Measurements from ENCODE around the gene FYN.

Gene FYN

DNA sequence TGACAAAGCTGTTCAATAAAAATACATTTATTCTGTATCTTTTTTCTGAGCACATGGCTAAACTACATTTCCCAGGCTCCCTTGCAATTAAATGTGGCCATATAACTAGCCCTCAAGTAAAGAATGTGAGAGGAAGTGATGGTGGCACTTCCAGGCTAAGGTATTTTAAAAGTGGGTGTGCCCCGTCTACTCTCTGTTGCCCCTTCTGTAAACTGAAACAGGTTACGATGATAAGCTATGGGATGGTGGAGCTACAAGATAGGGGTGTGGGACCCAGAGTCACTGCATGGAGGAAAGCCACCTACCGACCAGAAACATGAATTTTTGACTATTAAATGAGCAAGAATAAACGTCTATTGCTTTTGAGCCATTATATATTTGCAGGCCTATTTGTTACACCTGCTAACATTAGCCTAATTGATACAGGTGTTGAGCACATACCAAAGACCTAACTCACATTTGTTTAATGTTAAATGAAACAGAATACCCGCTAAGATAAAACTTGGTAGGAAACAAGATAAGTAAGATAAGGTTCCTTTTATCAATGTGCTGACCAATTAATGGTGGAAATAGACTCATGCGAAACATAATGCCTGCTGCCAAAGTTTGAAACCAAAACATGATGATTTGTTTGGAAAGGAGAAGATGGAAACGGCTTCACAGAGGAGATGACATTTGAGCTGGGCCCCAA, 3.1 kb downstream of the FYN start:
- H3K36me3 ChIP-seq (ENCODE audit: insufficient read depth, insufficient read length, low read length): no peaks in the 10 kb centered on the region
- DNase-seq (ENCODE audit: low read depth, low spot score): no peak
- H3K4me1 ChIP-seq (ENCODE audit: insufficient read depth, insufficient read length): no peaks in the 10 kb centered on the region
- no peak for TF ChIP-seq SUZ12 (IDR thresholded peaks at IDR 0.05; ENCODE audit: extremely low read depth, insufficient read depth, insufficient read length)
- TF ChIP-seq YY1 (IDR thresholded peaks at IDR 0.05; ENCODE audit: insufficient read depth, insufficient read length): no peak
- TF ChIP-seq ZNF274 (IDR thresholded peaks at IDR 0.05; ENCODE audit: low read depth, low read length): no peak
- H3K9me3 ChIP-seq (ENCODE audit: insufficient read depth, low read length): no peaks in the 10 kb centered on the region
- no peak overlapping the region for H3K9ac ChIP-seq (ENCODE audit: insufficient read length, low read depth)
- no peak overlapping the region for H3K4me3 ChIP-seq (ENCODE audit: insufficient read length, low read depth)
- H3K27me3 ChIP-seq (ENCODE audit: insufficient read depth, insufficient read length): peaks cover 17% of the 10 kb centered on the region

DNA sequence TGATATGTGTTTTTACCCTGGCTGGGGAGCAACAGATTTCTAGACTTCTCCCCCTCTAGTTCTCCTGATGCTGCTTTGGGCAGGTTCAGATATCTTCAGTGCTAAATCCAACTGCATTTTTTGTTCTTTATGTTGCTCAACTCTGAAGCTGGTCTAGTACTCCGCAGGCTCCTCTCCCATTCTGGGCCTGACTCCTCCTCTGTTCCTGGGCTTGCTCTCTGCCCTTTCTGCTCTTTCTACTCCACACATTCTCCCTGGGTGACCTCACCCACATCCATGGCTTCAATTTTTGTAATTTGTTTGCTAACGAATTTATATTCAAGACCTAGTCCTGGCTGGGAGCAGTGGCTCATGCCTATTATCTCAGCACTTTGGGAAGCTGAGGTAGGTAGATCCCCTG, 6.4 kb downstream of the FYN start:
- Histone ChIP-seq H3K4me3 (ENCODE audit: insufficient read length, low read depth) (no peak overlapping the region), H3K9me3 (ENCODE audit: insufficient read depth, low read length) (no peaks in the 10 kb centered on the region), H3K36me3 (ENCODE audit: insufficient read depth, insufficient read length, low read length) (no peaks in the 10 kb centered on the region), H3K27me3 (ENCODE audit: insufficient read depth, insufficient read length) (no peaks in the 10 kb centered on the region), H3K4me1 (ENCODE audit: insufficient read depth, insufficient read length) (no peaks in the 10 kb centered on the region), H3K9ac (ENCODE audit: insufficient read length, low read depth) (no peak overlapping the region)
- DNase-seq (ENCODE audit: low read depth, low spot score): no peak
- TF ChIP-seq YY1 (IDR thresholded peaks at IDR 0.05; ENCODE audit: insufficient read depth, insufficient read length) (no peak), ZNF274 (IDR thresholded peaks at IDR 0.05; ENCODE audit: low read depth, low read length) (no peak), SUZ12 (IDR thresholded peaks at IDR 0.05; ENCODE audit: extremely low read depth, insufficient read depth, insufficient read length) (no peak)

DNA sequence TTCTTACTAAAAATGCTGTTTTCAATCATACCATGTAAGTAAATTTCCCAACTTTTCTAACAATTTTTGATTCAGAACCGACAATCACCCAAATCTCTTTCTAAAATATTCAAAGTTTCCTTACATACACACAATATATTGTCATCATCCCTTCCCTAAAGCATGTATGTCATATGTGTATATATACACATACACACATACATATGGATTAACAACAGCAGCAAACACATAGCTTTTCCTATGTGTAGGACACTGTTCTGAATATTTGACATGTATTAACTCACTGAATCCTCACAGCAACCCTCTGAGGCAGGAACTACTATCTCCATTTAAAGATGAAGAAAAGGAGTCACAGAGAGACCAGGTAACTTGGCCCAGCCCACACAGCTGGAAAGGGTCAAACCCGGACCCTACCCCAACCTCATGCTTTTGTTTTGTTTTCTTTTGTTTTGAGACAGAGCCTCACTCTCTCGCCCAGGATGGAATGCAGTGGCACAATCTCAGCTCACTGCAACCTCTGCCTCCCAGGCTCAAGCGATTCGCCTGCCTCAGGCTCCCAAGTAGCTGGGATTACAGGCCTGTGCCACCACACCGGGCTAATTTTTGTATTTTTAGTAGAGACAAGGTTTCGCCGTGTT, 7.2 kb downstream of the FYN start:
- H3K27me3 ChIP-seq (ENCODE audit: insufficient read depth, insufficient read length): no peaks in the 10 kb centered on the region
- no peaks in the 10 kb centered on the region for H3K36me3 ChIP-seq (ENCODE audit: insufficient read depth, insufficient read length, low read length)
- H3K4me1 ChIP-seq (ENCODE audit: insufficient read depth, insufficient read length): no peaks in the 10 kb centered on the region
- H3K4me3 ChIP-seq (ENCODE audit: insufficient read length, low read depth): no peak overlapping the region
- H3K9ac ChIP-seq (ENCODE audit: insufficient read length, low read depth): no peak overlapping the region
- no peak for TF ChIP-seq YY1 (IDR thresholded peaks at IDR 0.05; ENCODE audit: insufficient read depth, insufficient read length)
- TF ChIP-seq SUZ12 (IDR thresholded peaks at IDR 0.05; ENCODE audit: extremely low read depth, insufficient read depth, insufficient read length): no peak
- TF ChIP-seq ZNF274 (IDR thresholded peaks at IDR 0.05; ENCODE audit: low read depth, low read length): no peak
- H3K9me3 ChIP-seq (ENCODE audit: insufficient read depth, low read length): no peaks in the 10 kb centered on the region
- no peak for DNase-seq (ENCODE audit: low read depth, low spot score)

DNA sequence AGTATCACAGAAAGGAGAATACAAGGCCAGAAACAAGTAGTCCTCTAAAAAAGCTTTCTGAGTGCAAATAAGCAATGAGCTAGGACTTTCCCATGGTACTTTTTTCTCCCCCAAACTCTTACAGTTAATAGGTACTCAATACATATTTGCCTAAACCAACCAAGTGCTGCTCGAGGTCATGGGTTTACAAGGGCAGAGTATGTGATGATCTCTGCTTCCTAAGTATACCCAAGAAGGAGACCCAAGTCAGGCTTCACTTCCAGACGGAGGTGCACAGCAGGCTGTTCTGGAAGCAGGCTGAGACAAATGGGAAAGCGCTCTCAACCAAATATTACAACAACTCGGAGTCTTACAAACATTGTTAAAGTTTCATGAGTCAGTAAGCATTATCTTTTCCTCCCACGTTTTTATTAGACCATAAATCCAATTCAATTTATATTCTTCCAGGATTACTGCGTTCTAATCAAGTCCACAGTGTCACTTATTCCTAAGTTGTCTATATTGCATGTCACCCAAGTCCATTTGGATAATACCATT, 8.1 kb downstream of the FYN start:
- TF ChIP-seq ZNF274 (IDR thresholded peaks at IDR 0.05; ENCODE audit: low read depth, low read length) (no peak), YY1 (IDR thresholded peaks at IDR 0.05; ENCODE audit: insufficient read depth, insufficient read length) (no peak), SUZ12 (IDR thresholded peaks at IDR 0.05; ENCODE audit: extremely low read depth, insufficient read depth, insufficient read length) (no peak)
- no peak overlapping the region for H3K4me3 ChIP-seq (ENCODE audit: insufficient read length, low read depth)
- no peaks in the 10 kb centered on the region for H3K27me3 ChIP-seq (ENCODE audit: insufficient read depth, insufficient read length)
- H3K9ac ChIP-seq (ENCODE audit: insufficient read length, low read depth): no peak overlapping the region
- no peaks in the 10 kb centered on the region for H3K9me3 ChIP-seq (ENCODE audit: insufficient read depth, low read length)
- H3K36me3 ChIP-seq (ENCODE audit: insufficient read depth, insufficient read length, low read length): no peaks in the 10 kb centered on the region
- H3K4me1 ChIP-seq (ENCODE audit: insufficient read depth, insufficient read length): no peaks in the 10 kb centered on the region
- DNase-seq (ENCODE audit: low read depth, low spot score): no peak

DNA sequence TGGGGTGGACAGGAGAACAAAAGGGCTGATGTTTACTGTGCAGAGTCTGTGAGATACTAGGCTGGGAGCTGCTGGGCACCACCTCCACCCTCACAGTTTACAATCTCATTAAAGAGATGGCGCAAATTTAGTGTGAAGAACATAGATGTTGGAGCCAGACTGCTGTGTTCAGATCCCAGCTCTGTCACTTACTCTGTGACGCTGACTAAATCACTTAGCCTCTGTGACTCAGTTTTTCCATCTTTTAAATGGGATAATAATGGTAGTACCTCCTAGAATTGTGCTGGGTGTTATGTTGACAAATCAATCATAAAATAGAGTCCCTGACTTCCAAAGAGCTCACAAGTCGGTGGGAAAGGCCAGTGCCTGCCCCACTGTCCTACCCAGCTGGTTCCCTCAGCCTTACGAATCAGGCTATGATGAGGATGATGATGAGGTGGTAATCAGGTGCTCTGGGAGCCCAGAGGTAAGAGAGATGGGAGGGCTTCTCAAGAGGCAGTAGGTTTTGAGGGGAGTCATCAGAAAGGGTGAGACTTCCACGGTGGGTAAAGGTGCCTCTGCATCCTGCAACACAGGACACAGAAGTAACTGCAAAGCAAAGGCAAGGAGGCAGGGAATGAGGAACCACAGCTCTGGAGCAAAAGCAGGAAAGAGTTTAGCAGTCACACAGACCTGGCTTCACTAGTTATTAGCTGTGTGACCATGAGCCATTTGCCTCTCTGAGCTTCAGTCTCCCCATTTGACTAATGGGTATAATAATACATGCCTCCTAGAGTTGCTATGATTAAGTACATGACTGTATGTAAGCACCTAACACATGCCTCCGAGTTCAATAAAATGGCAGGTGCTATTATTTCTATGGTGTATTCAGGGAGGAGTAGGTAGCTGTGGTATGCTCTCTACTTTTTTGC, 8.9 kb downstream of the FYN start:
- no peak for TF ChIP-seq YY1 (IDR thresholded peaks at IDR 0.05; ENCODE audit: insufficient read depth, insufficient read length)
- TF ChIP-seq SUZ12 (IDR thresholded peaks at IDR 0.05; ENCODE audit: extremely low read depth, insufficient read depth, insufficient read length): no peak
- no peak for TF ChIP-seq ZNF274 (IDR thresholded peaks at IDR 0.05; ENCODE audit: low read depth, low read length)
- Histone ChIP-seq H3K4me1 (ENCODE audit: insufficient read depth, insufficient read length) (no peaks in the 10 kb centered on the region), H3K36me3 (ENCODE audit: insufficient read depth, insufficient read length, low read length) (no peaks in the 10 kb centered on the region), H3K4me3 (ENCODE audit: insufficient read length, low read depth) (no peak overlapping the region), H3K27me3 (ENCODE audit: insufficient read depth, insufficient read length) (no peaks in the 10 kb centered on the region), H3K9ac (ENCODE audit: insufficient read length, low read depth) (no peak overlapping the region), H3K9me3 (ENCODE audit: insufficient read depth, low read length) (no peaks in the 10 kb centered on the region)
- no peak for DNase-seq (ENCODE audit: low read depth, low spot score)

DNA sequence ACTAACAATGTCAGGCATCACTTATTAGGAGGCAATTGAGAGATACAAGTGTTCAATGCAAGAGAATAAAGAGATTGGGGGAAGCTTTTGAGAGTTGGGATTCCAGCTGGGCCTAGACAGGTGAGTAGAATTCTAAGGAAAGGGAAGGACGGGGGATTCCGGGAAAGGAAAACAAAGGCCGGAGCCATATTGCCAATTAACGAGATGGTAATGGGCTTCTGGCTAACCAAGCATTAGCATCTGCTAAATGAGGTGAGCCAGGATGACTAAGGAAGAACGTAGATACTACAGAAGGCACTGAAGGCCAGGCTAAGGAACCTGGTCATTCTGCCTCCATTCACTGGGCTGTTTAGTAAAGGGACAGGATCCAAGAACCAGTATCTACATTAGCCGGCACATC, 10.5 kb downstream of the FYN start:
- H3K27me3 ChIP-seq (ENCODE audit: insufficient read depth, insufficient read length): no peaks in the 10 kb centered on the region
- H3K9me3 ChIP-seq (ENCODE audit: insufficient read depth, low read length): no peaks in the 10 kb centered on the region
- no peak overlapping the region for H3K4me3 ChIP-seq (ENCODE audit: insufficient read length, low read depth)
- no peak for DNase-seq (ENCODE audit: low read depth, low spot score)
- no peaks in the 10 kb centered on the region for H3K36me3 ChIP-seq (ENCODE audit: insufficient read depth, insufficient read length, low read length)
- H3K9ac ChIP-seq (ENCODE audit: insufficient read length, low read depth): no peak overlapping the region
- TF ChIP-seq SUZ12 (IDR thresholded peaks at IDR 0.05; ENCODE audit: extremely low read depth, insufficient read depth, insufficient read length) (no peak), ZNF274 (IDR thresholded peaks at IDR 0.05; ENCODE audit: low read depth, low read length) (no peak)
- peaks cover 2% of the 10 kb centered on the region for H3K4me1 ChIP-seq (ENCODE audit: insufficient read depth, insufficient read length)

DNA sequence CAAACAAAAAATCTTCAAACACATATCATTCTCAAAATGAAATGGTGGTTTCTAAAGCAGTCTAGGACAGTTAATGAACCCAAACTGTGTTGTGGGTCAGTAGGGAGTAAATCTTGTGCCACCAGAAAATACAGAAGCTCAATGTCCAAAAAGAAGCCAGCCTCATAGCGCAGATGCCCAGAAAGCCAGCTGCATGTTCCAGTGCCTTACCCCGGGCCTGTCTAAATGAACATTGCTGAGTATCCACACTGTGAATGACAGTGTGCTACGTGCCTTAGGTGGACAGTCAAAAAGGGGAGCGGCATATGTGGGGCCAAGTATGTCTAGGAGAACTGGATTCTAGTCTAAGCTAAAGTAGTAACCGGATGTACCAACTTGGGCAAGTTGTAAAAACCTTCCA, 10.9 kb downstream of the FYN start:
- Histone ChIP-seq H3K4me3 (ENCODE audit: insufficient read length, low read depth) (no peak overlapping the region), H3K36me3 (ENCODE audit: insufficient read depth, insufficient read length, low read length) (no peaks in the 10 kb centered on the region), H3K4me1 (ENCODE audit: insufficient read depth, insufficient read length) (peaks cover 3% of the 10 kb centered on the region), H3K9me3 (ENCODE audit: insufficient read depth, low read length) (no peaks in the 10 kb centered on the region), H3K9ac (ENCODE audit: insufficient read length, low read depth) (no peak overlapping the region), H3K27me3 (ENCODE audit: insufficient read depth, insufficient read length) (no peaks in the 10 kb centered on the region)
- TF ChIP-seq ZNF274 (IDR thresholded peaks at IDR 0.05; ENCODE audit: low read depth, low read length) (no peak), SUZ12 (IDR thresholded peaks at IDR 0.05; ENCODE audit: extremely low read depth, insufficient read depth, insufficient read length) (no peak), YY1 (IDR thresholded peaks at IDR 0.05; ENCODE audit: insufficient read depth, insufficient read length) (no peak)
- DNase-seq (ENCODE audit: low read depth, low spot score): no peak

Measured in NT2/D1 (cell line).